SK-N-SH treated with all-trans-retinoic acid at 6 μM for 48 hours (cell line): ENCODE results near the gene PPFIA1.

Experiments used
- ARNTL ChIP-seq: fragments of 450-650 bp; formaldehyde crosslinking; IDR thresholded peaks from 2 replicates; pipeline ENCODE4 v1.5.0; 2020; ENCODE audit warnings: low read depth, mild to moderate bottlenecking, moderate library complexity, borderline replicate concordance
- CREB5 ChIP-seq: fragments of 250-450 bp; sonication (Bioruptor Pico); IDR thresholded peaks from 2 replicates; pipeline ENCODE4 v1.5.1; 2020; ENCODE audit warnings: low read depth, mild to moderate bottlenecking, moderate library complexity
- CSDC2 ChIP-seq: fragments of 250-450 bp; sonication (Bioruptor Pico); IDR thresholded peaks from 2 replicates; pipeline ENCODE4 v1.5.0; 2020; ENCODE audit warnings: mild to moderate bottlenecking, moderate library complexity
- ESRRG ChIP-seq: fragments of 250-450 bp; sonication (Bioruptor Pico); IDR thresholded peaks from 2 replicates; pipeline ENCODE4 v1.6.1; 2021; ENCODE audit warnings: mild to moderate bottlenecking
- POU6F1 ChIP-seq: fragments of 250-450 bp; sonication (Bioruptor Pico); IDR thresholded peaks from 2 replicates; pipeline ENCODE4 v1.8.0; 2021; ENCODE audit warnings: low read depth, mild to moderate bottlenecking, moderate library complexity, borderline replicate concordance
- PPARA ChIP-seq: fragments of 250-450 bp; sonication (Bioruptor Pico); IDR thresholded peaks from 2 replicates; pipeline ENCODE4 v1.5.0; 2020; ENCODE audit warnings: mild to moderate bottlenecking, borderline replicate concordance
- RARB ChIP-seq: fragments of 250-450 bp; sonication (Bioruptor Pico); IDR thresholded peaks from 2 replicates; pipeline ENCODE4 v1.8.0; 2021; ENCODE audit warnings: mild to moderate bottlenecking, moderate library complexity
- SNAI2 ChIP-seq: fragments of 250-450 bp; sonication (Bioruptor Pico); IDR thresholded peaks from 2 replicates; pipeline ENCODE4 v1.5.0; 2020; ENCODE audit warnings: mild to moderate bottlenecking, moderate library complexity
- ZC3H10 ChIP-seq: fragments of 250-450 bp; sonication (Bioruptor Pico); IDR thresholded peaks from 2 replicates; pipeline ENCODE4 v1.5.1; 2021; ENCODE audit warnings: mild to moderate bottlenecking, moderate library complexity
- ZFP3 ChIP-seq: fragments of 250-450 bp; sonication (Bioruptor Pico); IDR thresholded peaks from 2 replicates; pipeline ENCODE4 v1.5.0; 2020; ENCODE audit warnings: mild to moderate bottlenecking, moderate library complexity

- TF ChIP-seq ZC3H10 (CRISPR knock-in tag) (no peak), SNAI2 (no peak), PPARA (no peak), CSDC2 (CRISPR knock-in tag) (no peak), ARNTL (CRISPR knock-in tag) (no peak), CREB5 (CRISPR knock-in tag) (no peak), POU6F1 (no peak), ZFP3 (no peak), RARB (CRISPR knock-in tag) (no peak), ESRRG (CRISPR knock-in tag) (no peak)
Measured at GRCh38 chr11:70376621-70377020, 106.1 kb downstream of the PPFIA1 start.
